HG03432 (cell line): ENCODE results near the gene CD40.

Experiments used
- ATAC-seq: cut with Tn5 transposase; IDR thresholded peaks from one replicate; pipeline ENCODE4 v1.9.1; 2021; ENCODE audit warnings: mild to moderate bottlenecking, moderate library complexity; ENCODE audit not compliant: unreplicated experiment

Gene CD40

DNA sequence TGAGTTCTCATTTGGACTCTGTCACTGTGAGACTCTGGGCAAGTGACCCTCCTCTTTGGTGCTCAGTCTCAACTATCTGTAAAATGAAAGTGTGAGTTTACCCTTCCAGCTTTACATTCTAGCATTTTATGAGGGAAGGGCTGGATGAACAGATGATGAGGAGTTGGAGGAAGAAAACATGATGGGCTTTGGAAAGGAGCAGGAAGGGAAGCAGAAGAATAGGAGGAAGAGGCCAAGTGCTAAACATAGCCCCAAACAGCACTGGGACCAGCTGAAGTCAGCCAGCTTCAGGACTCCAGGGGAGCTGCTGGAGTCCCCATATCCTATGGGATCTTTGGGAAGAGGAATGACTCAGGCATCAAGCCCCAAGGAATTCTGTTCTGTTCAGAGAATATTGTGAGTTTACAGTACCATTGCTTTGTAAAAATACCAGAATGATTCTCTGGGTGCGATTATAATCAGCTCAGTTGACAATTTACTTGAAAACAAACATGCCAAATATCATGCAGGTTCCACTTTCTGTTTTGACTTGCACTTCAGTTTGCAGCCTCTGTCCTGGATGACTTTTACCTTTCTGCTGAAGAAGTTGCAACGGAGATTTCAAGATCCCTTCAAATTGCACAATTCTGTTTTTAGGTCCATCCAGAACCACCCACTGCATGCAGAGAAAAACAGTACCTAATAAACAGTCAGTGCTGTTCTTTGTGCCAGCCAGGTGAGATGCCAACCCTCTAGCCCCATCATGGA, 3.2 kb downstream of the CD40 start:
- ATAC-seq = no peak

GRCh38 chr20:46122071-46122470, 4.0 kb downstream of the CD40 start:
- ATAC-seq = no peak

DNA sequence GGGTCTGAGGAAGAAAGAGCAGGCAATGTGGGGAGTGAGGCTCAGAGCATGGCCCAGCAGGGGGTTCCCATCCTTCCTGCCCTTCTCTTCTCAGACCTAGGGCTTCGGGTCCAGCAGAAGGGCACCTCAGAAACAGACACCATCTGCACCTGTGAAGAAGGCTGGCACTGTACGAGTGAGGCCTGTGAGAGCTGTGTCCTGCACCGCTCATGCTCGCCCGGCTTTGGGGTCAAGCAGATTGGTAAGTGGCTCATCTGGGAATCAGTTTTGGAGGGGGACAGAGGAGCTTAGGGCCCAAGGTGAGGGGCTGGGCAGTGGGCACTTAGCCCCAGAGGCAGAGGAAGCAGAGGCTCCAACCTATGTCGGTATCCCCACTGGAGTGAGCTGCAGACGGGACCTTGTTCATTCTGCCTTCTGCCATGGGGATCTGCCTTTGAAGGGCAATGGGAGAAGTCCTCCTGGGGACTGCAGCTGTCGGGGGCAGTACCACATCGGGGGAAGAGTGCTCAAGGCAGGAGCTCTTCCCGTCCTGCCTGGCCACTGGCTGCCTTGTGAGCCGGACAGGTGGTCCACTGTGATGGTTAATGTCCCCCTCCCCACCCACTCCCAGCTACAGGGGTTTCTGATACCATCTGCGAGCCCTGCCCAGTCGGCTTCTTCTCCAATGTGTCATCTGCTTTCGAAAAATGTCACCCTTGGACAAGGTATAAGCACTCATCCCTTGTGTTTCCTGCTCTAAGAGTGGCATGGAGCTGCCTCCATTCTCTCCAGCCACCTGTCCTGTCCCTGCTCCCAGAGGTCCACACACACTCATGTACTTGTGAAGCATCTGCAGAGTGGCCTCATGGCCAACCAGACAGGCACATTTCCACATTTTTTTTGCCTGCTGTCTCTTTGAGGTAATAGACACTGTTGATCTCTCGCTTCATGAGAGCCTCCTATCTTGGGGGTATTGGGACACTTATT, 4.7 kb downstream of the CD40 start:
- no peak for ATAC-seq

GRCh38 chr20:46123482-46124245, 5.5 kb downstream of the CD40 start:
- ATAC-seq = no peak

DNA sequence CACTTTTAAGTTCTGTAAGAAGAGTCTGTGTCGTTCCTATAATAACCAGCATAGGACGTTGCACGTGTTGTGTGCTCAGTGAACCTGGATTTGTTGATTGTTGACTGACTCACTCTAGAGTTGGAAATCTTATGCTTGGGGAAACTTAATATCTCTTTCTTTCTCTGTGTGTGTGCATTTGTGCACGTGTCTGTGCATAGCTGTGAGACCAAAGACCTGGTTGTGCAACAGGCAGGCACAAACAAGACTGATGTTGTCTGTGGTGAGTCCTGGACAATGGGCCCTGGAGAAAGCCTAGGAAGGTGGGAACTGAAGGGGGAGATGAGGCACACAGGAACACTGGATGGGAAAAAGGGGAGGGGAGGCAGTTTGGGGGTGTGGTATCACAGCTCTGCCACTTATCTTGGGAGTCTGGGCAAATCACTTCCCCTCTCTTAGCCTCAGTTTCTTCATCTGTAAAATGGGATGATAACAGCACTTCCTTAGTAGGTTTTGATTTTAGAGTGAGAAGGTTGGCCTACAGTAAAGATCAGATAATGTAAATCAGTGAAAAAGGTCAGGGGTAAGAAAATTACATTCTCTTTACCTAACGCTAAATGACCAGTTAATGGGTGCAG, 8.4 kb downstream of the CD40 start:
- no peak for ATAC-seq

DNA sequence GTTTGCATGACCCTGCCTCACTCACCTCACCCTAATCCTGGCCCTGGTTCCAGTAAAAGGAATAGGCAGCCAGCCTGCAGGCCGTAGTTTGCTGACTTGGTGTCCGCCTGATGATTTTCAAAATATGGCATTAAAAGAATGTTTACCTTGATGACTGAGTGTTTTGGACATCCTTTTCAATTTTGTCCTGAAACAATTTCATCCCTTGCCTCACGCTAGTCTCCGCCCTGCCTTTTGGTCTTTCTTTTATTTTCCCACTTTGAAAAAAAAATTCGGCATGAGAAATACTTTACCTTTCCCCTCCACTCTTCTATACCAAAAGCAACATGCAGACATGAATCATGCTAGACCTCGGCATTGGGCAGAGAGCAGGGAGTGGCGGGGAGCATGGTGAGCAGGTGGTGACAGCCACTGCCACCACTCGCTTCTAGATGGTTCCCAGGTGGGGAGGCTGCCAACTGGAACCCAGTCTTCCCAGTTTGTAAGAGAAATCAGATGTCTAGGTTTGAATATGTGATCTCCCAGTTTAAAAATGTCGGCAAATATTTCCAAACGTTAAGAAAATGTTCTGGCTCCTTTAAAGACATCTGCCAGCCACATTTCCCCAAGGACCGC, 9.4 kb downstream of the CD40 start:
- no peak for ATAC-seq

DNA sequence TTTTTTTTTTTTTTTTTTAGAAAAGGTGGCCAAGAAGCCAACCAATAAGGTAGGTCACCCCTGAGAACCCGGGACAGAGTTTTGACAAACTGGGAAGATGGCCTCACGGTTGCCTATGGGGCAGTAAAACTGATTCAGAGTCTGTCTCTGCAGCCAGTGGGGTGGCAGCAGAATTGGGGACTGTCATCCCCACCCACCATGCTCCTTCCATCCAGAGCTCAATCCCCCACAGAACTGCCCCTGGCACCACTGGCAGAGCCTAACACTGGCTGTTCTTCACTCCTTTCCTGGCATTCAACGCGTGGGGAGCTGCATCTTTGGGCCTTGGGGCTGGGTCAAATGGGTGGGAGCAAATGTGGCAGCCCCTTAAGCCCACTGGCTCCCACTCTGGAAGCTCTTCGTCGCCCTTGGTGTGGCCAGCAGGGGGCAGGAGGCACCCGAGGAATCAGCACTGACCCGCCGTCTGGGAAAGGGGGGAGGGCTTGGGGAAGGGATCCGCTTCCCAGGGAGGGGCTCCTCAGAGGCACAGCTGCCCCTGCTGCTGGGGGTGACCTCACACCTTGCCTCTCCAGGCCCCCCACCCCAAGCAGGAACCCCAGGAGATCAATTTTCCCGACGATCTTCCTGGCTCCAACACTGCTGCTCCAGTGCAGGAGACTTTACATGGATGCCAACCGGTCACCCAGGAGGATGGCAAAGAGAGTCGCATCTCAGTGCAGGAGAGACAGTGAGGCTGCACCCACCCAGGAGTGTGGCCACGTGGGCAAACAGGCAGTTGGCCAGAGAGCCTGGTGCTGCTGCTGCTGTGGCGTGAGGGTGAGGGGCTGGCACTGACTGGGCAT, 10.4 kb downstream of the CD40 start:
- no peak for ATAC-seq

DNA sequence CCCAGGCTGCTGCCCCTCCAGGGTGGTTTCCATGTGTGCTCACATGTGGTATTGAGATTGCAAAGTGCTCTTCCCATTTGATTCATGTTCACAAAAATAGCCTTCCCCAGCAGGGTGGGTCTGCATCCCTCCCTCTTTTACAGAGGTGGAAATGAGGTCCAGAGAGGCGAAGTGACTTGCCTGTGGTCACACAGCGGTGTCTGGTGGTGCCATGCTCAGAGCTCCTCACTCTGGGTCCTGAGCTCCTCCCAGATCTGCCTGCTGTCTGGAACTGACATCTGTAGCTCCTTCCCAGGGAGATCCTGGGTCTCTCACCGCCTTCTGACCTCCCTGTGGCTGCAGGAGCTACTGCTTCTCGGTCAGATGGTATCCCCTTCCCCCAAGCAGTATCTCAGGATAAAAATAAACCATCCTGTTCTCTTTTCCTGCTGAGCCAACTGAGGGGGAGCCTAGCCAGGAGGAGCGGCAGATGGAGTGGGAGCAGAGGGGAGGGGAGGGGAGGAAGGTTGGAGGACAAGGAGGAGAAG, 11.9 kb downstream of the CD40 start:
- ATAC-seq = no peak

GRCh38 chr20:46130534-46130933, 12.4 kb downstream of the CD40 start:
- ATAC-seq = no peak

GRCh38 chr20:46131396-46131795, 13.3 kb downstream of the CD40 start:
- ATAC-seq = no peak

DNA sequence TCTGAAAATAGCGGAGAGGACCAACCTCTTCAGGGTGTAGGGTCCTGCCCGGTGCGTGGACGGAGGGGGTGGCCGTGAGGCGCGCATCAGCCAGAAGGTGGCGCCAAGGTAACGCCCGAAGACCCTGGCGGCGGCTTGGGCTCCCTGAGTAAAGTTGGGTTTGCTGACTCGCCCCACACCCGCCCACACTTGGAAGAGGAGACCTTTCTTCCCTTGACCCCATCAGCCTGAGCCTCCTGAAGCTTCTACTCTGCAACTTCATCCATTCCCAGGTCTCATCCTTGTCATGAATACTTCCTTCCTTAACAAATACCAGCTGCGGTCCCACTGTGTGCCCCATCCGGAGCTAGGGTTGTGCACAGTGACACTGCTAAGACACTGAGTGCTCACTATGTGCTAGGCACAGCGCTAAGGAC, 14.6 kb downstream of the CD40 start:
- ATAC-seq = peak; percentile 49

- no peak for ATAC-seq
These were observed 16.0 kb downstream of the CD40 start for GRCh38 chr20:46133886-46134654.

- ATAC-seq = no peak
These were observed 16.6 kb downstream of the CD40 start for GRCh38 chr20:46134716-46135115.

DNA sequence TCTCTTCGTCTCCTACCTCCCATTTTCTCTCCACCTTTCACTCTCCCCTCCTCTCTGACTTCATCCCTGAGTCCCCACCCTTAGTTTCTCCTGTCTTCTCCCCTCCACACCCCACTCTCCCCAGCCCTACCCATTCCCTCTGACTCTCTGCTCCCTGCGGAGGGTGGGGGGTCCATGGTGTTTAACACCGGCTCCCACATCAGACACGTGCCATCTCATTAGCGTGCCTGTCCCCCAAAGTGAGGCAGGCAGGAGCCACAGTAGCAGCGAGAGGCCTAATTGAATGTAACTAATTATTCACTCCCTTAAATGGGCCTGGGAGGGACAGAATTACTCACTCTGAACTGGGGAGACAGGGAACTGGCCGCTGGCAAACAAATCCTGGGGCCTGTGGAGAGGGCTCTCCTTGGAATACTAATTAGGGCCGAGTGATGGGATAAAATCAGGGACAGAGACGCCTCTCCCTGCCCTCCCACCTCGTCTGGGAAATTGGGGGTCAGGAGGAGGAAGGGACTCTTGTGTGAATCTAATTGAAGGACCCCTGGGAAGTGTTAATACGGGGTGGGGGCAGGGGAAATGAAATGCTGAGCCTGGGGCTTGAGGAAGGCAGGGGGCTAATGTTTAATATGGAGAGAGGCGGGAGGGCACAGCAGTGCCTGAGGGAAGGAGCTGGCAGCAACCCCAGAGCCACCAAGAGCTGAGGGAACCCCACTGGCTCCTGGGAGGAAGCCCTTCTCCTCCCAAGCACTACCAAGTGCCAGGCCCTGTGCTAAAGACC, 17.9 kb downstream of the CD40 start:
- ATAC-seq = no peak

DNA sequence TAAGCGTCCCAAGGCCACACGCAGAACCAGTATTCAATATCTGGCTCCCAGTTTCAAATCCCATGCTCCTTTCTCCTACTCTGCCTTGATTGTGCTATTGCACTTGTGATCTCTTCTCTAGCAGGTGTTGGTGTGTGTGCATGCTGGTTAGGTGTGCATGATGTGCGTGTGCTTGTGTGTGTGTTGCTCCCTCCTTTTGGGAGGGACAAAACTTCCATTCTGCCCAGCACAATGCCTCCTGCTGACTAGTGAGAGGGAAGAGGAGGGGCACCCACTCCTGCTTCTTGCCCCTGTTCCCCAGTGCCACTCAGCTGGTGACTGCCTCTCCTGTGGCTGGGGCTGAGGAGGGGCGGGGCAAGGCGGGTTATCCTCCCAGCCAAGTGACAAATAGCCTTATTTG, 19.7 kb downstream of the CD40 start:
- ATAC-seq = no peak

DNA sequence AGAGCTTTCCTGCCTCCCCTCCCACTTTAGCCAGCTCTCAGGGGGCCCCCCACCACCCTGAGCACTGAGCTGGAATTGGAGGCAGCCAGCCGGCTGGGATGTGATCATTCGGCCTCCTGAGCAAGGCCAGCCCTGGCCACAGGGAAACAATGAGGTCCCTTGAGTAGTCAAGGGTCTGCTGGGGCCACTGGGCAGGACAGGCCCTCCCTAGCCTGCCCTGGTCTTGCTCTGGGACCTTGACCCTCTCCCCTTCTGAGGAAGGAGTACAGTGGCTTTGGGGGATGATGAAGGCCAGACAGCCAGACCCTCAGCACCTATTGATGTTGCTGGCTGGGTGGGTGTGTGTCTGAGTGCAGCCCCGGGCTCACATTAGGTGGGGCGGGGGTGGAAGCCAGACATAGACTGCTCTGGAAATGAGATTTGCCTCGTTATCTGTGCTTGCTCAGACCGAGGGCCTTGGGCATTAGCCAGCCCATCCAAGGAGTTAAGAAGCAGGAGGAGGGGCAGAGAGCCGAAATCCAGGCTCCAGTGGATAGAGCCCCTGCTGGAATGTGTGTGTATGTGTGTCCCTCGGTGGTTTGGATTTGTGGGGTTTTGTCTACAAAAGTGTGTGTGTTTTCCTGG, 21.3 kb downstream of the CD40 start:
- ATAC-seq = no peak

GRCh38 chr20:46139908-46140482, 21.9 kb downstream of the CD40 start:
- no peak for ATAC-seq
